GM10266 (cell line): ENCODE measurements around the gene ALDH18A1.
"Not testable (repeated sequence)": the region's sequence is repeated elsewhere in the genome, so short reads cannot be mapped to it uniquely, and the experiment has no call there.

Experiments used
- DNase-seq: peaks from one replicate; pipeline ENCODE4 v3.0.0; 2012; ENCODE audit errors: extremely low spot score
- CTCF ChIP-seq: IDR thresholded peaks from 2 replicates; pipeline ENCODE4 v1.5.1; 2012; ENCODE audit warnings: mild to moderate bottlenecking, low read depth; ENCODE audit not compliant: control insufficient read depth, insufficient read depth; ENCODE audit errors: missing control alignments

The ALDH18A1 gene

GRCh38 chr10:95626500-95626899 is 30.0 kb downstream of the ALDH18A1 start:
- no peak for TF ChIP-seq CTCF
- DNase-seq, result no peak

GRCh38 chr10:95620415-95620814 is 36.1 kb downstream of the ALDH18A1 start:
- not testable (repeated sequence) for DNase-seq

- no peak for DNase-seq
- no peak for TF ChIP-seq CTCF
These were observed 38.4 kb downstream of the ALDH18A1 start for GRCh38 chr10:95618101-95618500.

- no peak for DNase-seq
- TF ChIP-seq CTCF, result no peak
These were observed 40.1 kb downstream of the ALDH18A1 start for GRCh38 chr10:95616446-95616845.

GRCh38 chr10:95613330-95613729 is 43.2 kb downstream of the ALDH18A1 start:
- no peak for DNase-seq
- no peak for TF ChIP-seq CTCF

- DNase-seq, result no peak
- TF ChIP-seq CTCF, result no peak
These were observed 45.8 kb downstream of the ALDH18A1 start for GRCh38 chr10:95610727-95611126.

GRCh38 chr10:95606922-95607321 is 49.6 kb downstream of the ALDH18A1 start:
- no peak for DNase-seq
- TF ChIP-seq CTCF, result no peak

GRCh38 chr10:95605163-95605562 is 51.3 kb downstream of the ALDH18A1 start:
- no peak for DNase-seq
- no peak for TF ChIP-seq CTCF
